Astrocyte of the cerebellum (primary cell): ENCODE measurements around the gene SLC30A7.
"Not testable (repeated sequence)": the region's sequence is repeated elsewhere in the genome, so short reads cannot be mapped to it uniquely, and the experiment has no call there.

ENCODE experiments used
- DNase-seq: peaks from one replicate; pipeline ENCODE4 v3.0.0-alpha.2; 2011; ENCODE audit warnings: low read depth
- H3K4me3 ChIP-seq: 2 replicates; pipeline ENCODE4 v1.5.1; 2011; ENCODE audit warnings: mild to moderate bottlenecking, low read depth, low read length, moderate library complexity
- CTCF ChIP-seq: IDR thresholded peaks from 2 replicates; pipeline ENCODE4 v1.5.1; 2012; ENCODE audit warnings: low read length, low read depth, moderate library complexity, mild to moderate bottlenecking; ENCODE audit errors: missing control alignments
- in situ Hi-C: cut with HindIII; loops from 2 replicates; pipeline ENCODE4 v1.10.0; 2017; ENCODE audit warnings: low sequenced_read_pairs

The SLC30A7 gene

GRCh38 chr1:100874433-100874832 is 21.5 kb upstream of the SLC30A7 start:
- TF ChIP-seq CTCF: no peak

GRCh38 chr1:100875228-100875627 is 20.7 kb upstream of the SLC30A7 start:
- in situ Hi-C loops: no loop called here
- no peak overlapping the region for H3K4me3 ChIP-seq
- DNase-seq: no peak
- TF ChIP-seq CTCF: no peak

More at GRCh38 chr1:100874433-100874832, 21.5 kb upstream of the SLC30A7 start:
- in situ Hi-C loops: loop anchor here (5.0 kb wide), 1 partner anchor 412 kb away; no protein-coding TSS in a partner anchor
- no peak for DNase-seq
- no peak overlapping the region for H3K4me3 ChIP-seq

- no peak for DNase-seq
- in situ Hi-C loops: no loop called here
- no peak overlapping the region for H3K4me3 ChIP-seq
- no peak for TF ChIP-seq CTCF
These were observed 19.6 kb upstream of the SLC30A7 start for GRCh38 chr1:100876291-100876690.

GRCh38 chr1:100879422-100879821 is 16.5 kb upstream of the SLC30A7 start:
- TF ChIP-seq CTCF: no peak
- no peak for DNase-seq
- in situ Hi-C loops: no loop called here
- no peak overlapping the region for H3K4me3 ChIP-seq

GRCh38 chr1:100881687-100882086 is 14.2 kb upstream of the SLC30A7 start:
- H3K4me3 ChIP-seq: no peak overlapping the region
- no peak for DNase-seq
- TF ChIP-seq CTCF: no peak
- in situ Hi-C loops: no loop called here

GRCh38 chr1:100882698-100883097 is 13.2 kb upstream of the SLC30A7 start:
- H3K4me3 ChIP-seq: no peak overlapping the region
- DNase-seq: no peak
- in situ Hi-C loops: no loop called here
- TF ChIP-seq CTCF: no peak

GRCh38 chr1:100883963-100884362 is 11.9 kb upstream of the SLC30A7 start:
- TF ChIP-seq CTCF: peak; percentile 27
- peak; percentile 58 for DNase-seq
- in situ Hi-C loops: no loop called here

GRCh38 chr1:100889007-100889406 is 6.9 kb upstream of the SLC30A7 start:
- in situ Hi-C loops, DNase-seq, H3K4me3 ChIP-seq: not testable (repeated sequence)

More at GRCh38 chr1:100883963-100884362, 11.9 kb upstream of the SLC30A7 start:
- no peak overlapping the region for H3K4me3 ChIP-seq

GRCh38 chr1:100889869-100890482 is 5.9 kb upstream of the SLC30A7 start:
- H3K4me3 ChIP-seq, DNase-seq, in situ Hi-C loops: not testable (repeated sequence)
